ENCODE measurements around the gene ERAL1.
"Not testable (repeated sequence)": the region's sequence is repeated elsewhere in the genome, so short reads cannot be mapped to it uniquely, and the experiment has no call there.

The ERAL1 gene

GRCh38 chr17:28898527-28898955, 43.7 kb downstream of the ERAL1 start:
- DNase-seq (ENCODE audit: low read depth, low spot score): no peak

GRCh38 chr17:28899212-28899815, 44.5 kb downstream of the ERAL1 start:
- DNase-seq (ENCODE audit: low read depth, low spot score): no peak

GRCh38 chr17:28900986-28901726, 46.3 kb downstream of the ERAL1 start:
- no peak for DNase-seq (ENCODE audit: low read depth, low spot score)

GRCh38 chr17:28901866-28902818, 47.3 kb downstream of the ERAL1 start:
- no peak for DNase-seq (ENCODE audit: low read depth, low spot score)

- DNase-seq (ENCODE audit: low read depth, low spot score): peak; percentile 96
Observed at GRCh38 chr17:28902819-28903545, 48.2 kb downstream of the ERAL1 start, which contains the start of gene DHRS13. Gene DHRS13 (minus strand): TSS chr17:28903079. CDS start chr17:28902944, 135 bp downstream.

- DNase-seq (ENCODE audit: low read depth, low spot score): not testable (repeated sequence)
Observed at GRCh38 chr17:28903546-28903841, 48.7 kb downstream of the ERAL1 start.

- no peak for DNase-seq (ENCODE audit: low read depth, low spot score)
Observed at GRCh38 chr17:28904800-28905199, 50.0 kb downstream of the ERAL1 start.

GRCh38 chr17:28906276-28906675, 51.5 kb downstream of the ERAL1 start:
- DNase-seq (ENCODE audit: low read depth, low spot score): no peak

- DNase-seq (ENCODE audit: low read depth, low spot score): no peak
Observed at GRCh38 chr17:28906706-28907438, 52.1 kb downstream of the ERAL1 start.

GRCh38 chr17:28907709-28908475, 53.1 kb downstream of the ERAL1 start:
- DNase-seq (ENCODE audit: low read depth, low spot score): no peak

GRCh38 chr17:28908640-28909167, 53.9 kb downstream of the ERAL1 start:
- DNase-seq (ENCODE audit: low read depth, low spot score): peak; percentile 84

GRCh38 chr17:28910534-28910933, 55.7 kb downstream of the ERAL1 start:
- DNase-seq (ENCODE audit: low read depth, low spot score): no peak
